NOMO-1 (cell line): ENCODE measurements around the gene GPN2.
A peak's percentile ranks its signal among the peaks of the same experiment; 100 is the strongest.
"Not testable (repeated sequence)": the region's sequence is repeated elsewhere in the genome, so short reads cannot be mapped to it uniquely, and the experiment has no call there.

Source experiments
- DNase-seq, 2 experiments: peaks; one replicate each; lab custom pipeline; 2025; ENCODE audit not compliant: unreplicated experiment in 2 of 2; lab: John Stamatoyannopoulos, UW

Gene GPN2

GRCh38 chr1:26837665-26838064 lies 52.4 kb downstream of the GPN2 start:
- not testable (repeated sequence) for DNase-seq

- DNase-seq = no peak
Measured at GRCh38 chr1:26833432-26834405, 56.4 kb downstream of the GPN2 start.

- DNase-seq = no peak
Measured at GRCh38 chr1:26832249-26832960, 57.7 kb downstream of the GPN2 start.

- DNase-seq = no peak
Measured at GRCh38 chr1:26831546-26832248, 58.4 kb downstream of the GPN2 start.

GRCh38 chr1:26831059-26831458 lies 59.0 kb downstream of the GPN2 start:
- DNase-seq = no peak

GRCh38 chr1:26829184-26829911 lies 60.7 kb downstream of the GPN2 start:
- DNase-seq = no peak

GRCh38 chr1:26828411-26828991 lies 61.6 kb downstream of the GPN2 start:
- DNase-seq = peak; percentile 61 to 62

- no peak for DNase-seq
Measured at GRCh38 chr1:26827663-26828062, 62.4 kb downstream of the GPN2 start.

- DNase-seq = no peak
Measured at GRCh38 chr1:26827106-26827604, 62.9 kb downstream of the GPN2 start.

- peak; percentile 39 to 64 for DNase-seq
Measured at GRCh38 chr1:26826261-26827105, 63.6 kb downstream of the GPN2 start, which contains the start of gene ZDHHC18. ZDHHC18 (plus strand) TSS chr1:26826688; CDS start chr1:26826805, 117 bp downstream.
